ENCODE measurements around the gene MORF4L1. TPM values are rescaled to one million over a fixed set of nuclear protein-coding genes. Genes with fewer than 3 reads are reported as not detected.
"Not testable (repeated sequence)": the region's sequence is repeated elsewhere in the genome, so short reads cannot be mapped to it uniquely, and the experiment has no call there.

The MORF4L1 gene
- total and polyA plus RNA-seq, 2 experiments from 2014 or later = 520 to 571 TPM

- not testable (repeated sequence) for H3K9me2 ChIP-seq (ENCODE audit: insufficient read depth); ATAC-seq; H3K36me3 ChIP-seq (ENCODE audit: insufficient read depth); H3K27me3 ChIP-seq (ENCODE audit: insufficient read depth); H3K9me3 Mint-ChIP-seq; DNase-seq (ENCODE audit: low spot score); H3F3A ChIP-seq (replicated peaks; ENCODE audit: low read depth)
- H3K4me3 ChIP-seq = peak overlapping the region; percentile 59
- 0 out of 2 replicates have a peak overlapping the region, but pooled peaks have one; percentile 0 for H2AFZ ChIP-seq
- H3K4me1 ChIP-seq (ENCODE audit: insufficient read depth) = peaks cover 25% of the 10 kb centered on the region
- peak overlapping the region; percentile 89 for H3K27ac ChIP-seq (ENCODE audit: low read depth)
- Mint-ChIP-seq H3K4me1 (peaks cover 30% of the 10 kb centered on the region), H3K36me3 (ENCODE audit: low read depth) (peaks cover 17% of the 10 kb centered on the region), H3K27me3 (ENCODE audit: insufficient read depth, low read depth, poor library complexity) (peaks cover 24% of the 10 kb centered on the region), H3K4me3 (peak overlapping the region; percentile 96), H3K27ac (peak overlapping the region; percentile 97)
- peaks cover 21% of the 10 kb centered on the region for H4K20me1 ChIP-seq (replicated peaks; ENCODE audit: insufficient read depth)
- H3K79me2 ChIP-seq (replicated peaks; ENCODE audit: insufficient read depth) = peaks cover 36% of the 10 kb centered on the region
- H3K4me2 ChIP-seq = peak overlapping the region; percentile 82
Observed at GRCh38 chr15:78871483-78872127, 1.1 kb upstream of the MORF4L1 start.

DNA sequence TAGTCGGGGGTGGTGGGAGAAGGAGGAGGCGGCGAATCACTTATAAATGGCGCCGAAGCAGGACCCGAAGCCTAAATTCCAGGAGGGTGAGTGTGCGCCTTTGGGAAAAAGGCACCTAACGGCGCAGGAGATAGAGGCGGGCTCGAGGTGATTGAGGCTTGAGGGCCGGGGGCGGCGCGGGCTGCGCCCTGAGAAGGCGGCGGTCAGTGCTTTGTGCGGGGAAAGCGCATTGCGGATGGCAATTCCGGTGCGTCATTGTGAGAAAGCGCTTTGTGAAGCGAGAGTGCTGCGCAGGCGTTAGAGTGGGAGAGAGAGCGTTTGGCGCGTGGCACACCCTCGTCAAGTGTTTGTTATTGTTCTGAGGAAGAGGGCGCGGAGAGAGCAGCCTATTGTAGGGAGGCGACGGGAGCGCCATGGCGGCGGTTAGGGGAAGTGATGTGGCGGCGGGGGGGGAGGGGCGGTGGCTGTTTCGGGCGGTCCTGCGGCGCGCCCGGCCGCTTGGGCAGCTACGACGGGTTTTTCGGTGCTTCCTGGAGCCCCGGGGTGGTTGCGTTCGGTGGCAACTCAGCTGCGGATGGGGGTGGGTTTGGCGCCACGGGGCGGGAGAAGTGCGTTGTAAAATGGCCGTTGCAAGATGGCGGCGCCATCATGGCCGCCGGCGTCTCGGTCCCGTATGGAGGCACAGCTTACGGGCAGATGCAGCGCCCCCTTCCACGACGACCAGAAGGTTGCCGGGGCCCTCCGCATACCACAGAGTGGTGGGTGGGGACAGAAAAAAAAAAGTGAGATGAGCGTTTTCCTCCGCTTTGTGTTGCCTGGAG lies 492 bp downstream of the MORF4L1 start:
- peak; percentile 79 for ATAC-seq
- Histone ChIP-seq H3K79me2 (replicated peaks; ENCODE audit: insufficient read depth) (peaks cover 52% of the 10 kb centered on the region), H3K27ac (ENCODE audit: low read depth) (peak overlapping the region; percentile 93), H4K20me1 (replicated peaks; ENCODE audit: insufficient read depth) (peaks cover 36% of the 10 kb centered on the region), H3K4me2 (peak overlapping the region; percentile 80), H3K36me3 (ENCODE audit: insufficient read depth) (no peaks in the 10 kb centered on the region), H3K27me3 (ENCODE audit: insufficient read depth) (no peaks in the 10 kb centered on the region), H3K9me2 (ENCODE audit: insufficient read depth) (no peaks in the 10 kb centered on the region), H3K4me1 (ENCODE audit: insufficient read depth) (peaks cover 38% of the 10 kb centered on the region), H3F3A (replicated peaks; ENCODE audit: low read depth) (peaks cover 3% of the 10 kb centered on the region; the same call in 1 of the 2 replicates), H2AFZ (no peak overlapping the region), H3K4me3 (peak overlapping the region; percentile 68)
- Mint-ChIP-seq H3K27me3 (ENCODE audit: insufficient read depth, low read depth, poor library complexity) (peaks cover 22% of the 10 kb centered on the region), H3K9me3 (no peaks in the 10 kb centered on the region), H3K4me3 (peak overlapping the region; percentile 96), H3K4me1 (peaks cover 42% of the 10 kb centered on the region), H3K27ac (peak overlapping the region; percentile 100), H3K36me3 (ENCODE audit: low read depth) (peaks cover 17% of the 10 kb centered on the region)
- peak; percentile 56 for TF ChIP-seq CREB1 (CRISPR knock-in tag; IDR thresholded peaks at IDR 0.05; ENCODE audit: low read depth)
- no peak for TF ChIP-seq STAT1 (IDR thresholded peaks at IDR 0.05; ENCODE audit: unreplicated experiment)
- TF ChIP-seq JUNB (IDR thresholded peaks at IDR 0.05; ENCODE audit: unreplicated experiment) = no peak
- TF ChIP-seq EZH2 (IDR thresholded peaks at IDR 0.05; ENCODE audit: low read depth, unreplicated experiment) = no peak
- TF ChIP-seq, protein P1, sequence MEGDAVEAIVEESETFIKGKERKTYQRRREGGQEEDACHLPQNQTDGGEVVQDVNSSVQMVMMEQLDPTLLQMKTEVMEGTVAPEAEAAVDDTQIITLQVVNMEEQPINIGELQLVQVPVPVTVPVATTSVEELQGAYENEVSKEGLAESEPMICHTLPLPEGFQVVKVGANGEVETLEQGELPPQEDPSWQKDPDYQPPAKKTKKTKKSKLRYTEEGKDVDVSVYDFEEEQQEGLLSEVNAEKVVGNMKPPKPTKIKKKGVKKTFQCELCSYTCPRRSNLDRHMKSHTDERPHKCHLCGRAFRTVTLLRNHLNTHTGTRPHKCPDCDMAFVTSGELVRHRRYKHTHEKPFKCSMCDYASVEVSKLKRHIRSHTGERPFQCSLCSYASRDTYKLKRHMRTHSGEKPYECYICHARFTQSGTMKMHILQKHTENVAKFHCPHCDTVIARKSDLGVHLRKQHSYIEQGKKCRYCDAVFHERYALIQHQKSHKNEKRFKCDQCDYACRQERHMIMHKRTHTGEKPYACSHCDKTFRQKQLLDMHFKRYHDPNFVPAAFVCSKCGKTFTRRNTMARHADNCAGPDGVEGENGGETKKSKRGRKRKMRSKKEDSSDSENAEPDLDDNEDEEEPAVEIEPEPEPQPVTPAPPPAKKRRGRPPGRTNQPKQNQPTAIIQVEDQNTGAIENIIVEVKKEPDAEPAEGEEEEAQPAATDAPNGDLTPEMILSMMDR (conservative IDR thresholded peaks at IDR 0.05; ENCODE audit: low read depth in 2 of 2) = peak; percentile 35 to 64
- no peak for TF ChIP-seq EZH2phosphoT487 (IDR thresholded peaks at IDR 0.05; ENCODE audit: unreplicated experiment)
- TF ChIP-seq POLR2AphosphoS5 (IDR thresholded peaks at IDR 0.05; ENCODE audit: low read depth) = peak; percentile 69
- DNase-seq (ENCODE audit: low spot score) = peak; percentile 94

Measured in GM23338 (cell line).